ENCODE measurements around the gene PIGN.

GRCh38 chr18:61991201-61991600, 195.7 kb downstream of the PIGN start:
- TF ChIP-seq EZH2 (IDR thresholded peaks at IDR 0.05) (no peak), POLR2AphosphoS5 (IDR thresholded peaks at IDR 0.05; ENCODE audit: borderline replicate concordance, low read depth, low read length) (no peak)
